PFSK-1 (cell line): ENCODE measurements around the gene STC2.

Experiments used
- FOXP2 ChIP-seq: optimal IDR thresholded peaks from 2 replicates; pipeline ENCODE3; 2011; ENCODE audit warnings: borderline replicate concordance, control low read depth, inconsistent platforms; ENCODE audit not compliant: insufficient read depth; ENCODE audit errors: extremely low read length, extremely low read depth
- POLR2AphosphoS5 ChIP-seq: IDR thresholded peaks from 2 replicates; pipeline ENCODE4 v1.6.1; 2012; ENCODE audit warnings: low read depth, mild to moderate bottlenecking, control low read depth, low read length, moderate library complexity
- SIN3A ChIP-seq: IDR thresholded peaks from 2 replicates; pipeline ENCODE4 v1.6.1; 2012; ENCODE audit warnings: mild to moderate bottlenecking, low read length, moderate library complexity, borderline replicate concordance; ENCODE audit not compliant: insufficient read depth
- TAF1 ChIP-seq: IDR thresholded peaks from 2 replicates; pipeline ENCODE4 v1.6.1; 2012; ENCODE audit warnings: low read length, control low read depth, borderline replicate concordance; ENCODE audit not compliant: insufficient read depth
- TF ChIP-seq, protein P1 (sequence below), 2 experiments: IDR thresholded peaks; 2 replicates each; pipeline versions ENCODE4 v1.6.1 to v1.8.0; 2011 to 2012; ENCODE audit warnings: low read depth in 2 of 2, low read length in 2 of 2, control low read depth in 1 of 2, inconsistent platforms in 1 of 2, mild to moderate bottlenecking in 1 of 2, moderate library complexity in 1 of 2; ENCODE audit not compliant: insufficient read depth in 1 of 2

Gene STC2

GRCh38 chr5:173279166-173279565 is 49.0 kb downstream of the STC2 start:
- TF ChIP-seq FOXP2, result no peak
- TF ChIP-seq SIN3A, result no peak
- no peak for TF ChIP-seq TAF1
- TF ChIP-seq, protein P1, sequence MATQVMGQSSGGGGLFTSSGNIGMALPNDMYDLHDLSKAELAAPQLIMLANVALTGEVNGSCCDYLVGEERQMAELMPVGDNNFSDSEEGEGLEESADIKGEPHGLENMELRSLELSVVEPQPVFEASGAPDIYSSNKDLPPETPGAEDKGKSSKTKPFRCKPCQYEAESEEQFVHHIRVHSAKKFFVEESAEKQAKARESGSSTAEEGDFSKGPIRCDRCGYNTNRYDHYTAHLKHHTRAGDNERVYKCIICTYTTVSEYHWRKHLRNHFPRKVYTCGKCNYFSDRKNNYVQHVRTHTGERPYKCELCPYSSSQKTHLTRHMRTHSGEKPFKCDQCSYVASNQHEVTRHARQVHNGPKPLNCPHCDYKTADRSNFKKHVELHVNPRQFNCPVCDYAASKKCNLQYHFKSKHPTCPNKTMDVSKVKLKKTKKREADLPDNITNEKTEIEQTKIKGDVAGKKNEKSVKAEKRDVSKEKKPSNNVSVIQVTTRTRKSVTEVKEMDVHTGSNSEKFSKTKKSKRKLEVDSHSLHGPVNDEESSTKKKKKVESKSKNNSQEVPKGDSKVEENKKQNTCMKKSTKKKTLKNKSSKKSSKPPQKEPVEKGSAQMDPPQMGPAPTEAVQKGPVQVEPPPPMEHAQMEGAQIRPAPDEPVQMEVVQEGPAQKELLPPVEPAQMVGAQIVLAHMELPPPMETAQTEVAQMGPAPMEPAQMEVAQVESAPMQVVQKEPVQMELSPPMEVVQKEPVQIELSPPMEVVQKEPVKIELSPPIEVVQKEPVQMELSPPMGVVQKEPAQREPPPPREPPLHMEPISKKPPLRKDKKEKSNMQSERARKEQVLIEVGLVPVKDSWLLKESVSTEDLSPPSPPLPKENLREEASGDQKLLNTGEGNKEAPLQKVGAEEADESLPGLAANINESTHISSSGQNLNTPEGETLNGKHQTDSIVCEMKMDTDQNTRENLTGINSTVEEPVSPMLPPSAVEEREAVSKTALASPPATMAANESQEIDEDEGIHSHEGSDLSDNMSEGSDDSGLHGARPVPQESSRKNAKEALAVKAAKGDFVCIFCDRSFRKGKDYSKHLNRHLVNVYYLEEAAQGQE (IDR thresholded peaks at IDR 0.05; ENCODE audit: insufficient read depth in 1 of 2, low read depth in 2 of 2, low read length in 2 of 2), result no peak
- no peak for TF ChIP-seq POLR2AphosphoS5

DNA sequence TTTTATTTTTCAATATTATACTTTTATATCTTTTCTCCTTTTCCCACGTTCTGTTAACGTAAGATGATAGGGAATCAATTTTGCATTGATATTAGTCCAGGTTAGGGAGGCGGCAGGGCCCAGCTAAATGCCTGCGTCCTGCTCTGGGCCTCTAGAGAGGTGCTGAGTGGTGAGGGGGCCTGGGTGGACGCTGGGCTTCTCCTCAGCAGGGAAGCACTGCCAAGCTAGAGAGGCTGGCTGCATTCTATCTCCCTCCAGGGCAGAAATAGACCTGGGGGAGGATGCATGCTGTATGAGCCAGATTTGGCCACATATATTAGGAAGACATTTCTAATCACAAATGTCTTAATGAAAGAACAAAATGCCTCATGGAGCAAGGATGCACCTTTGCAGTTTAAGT is 49.6 kb downstream of the STC2 start:
- TF ChIP-seq SIN3A (no peak), FOXP2 (no peak), POLR2AphosphoS5 (no peak), TAF1 (no peak)
- TF ChIP-seq, protein P1 (IDR thresholded peaks at IDR 0.05; ENCODE audit: insufficient read depth in 1 of 2, low read depth in 2 of 2, low read length in 2 of 2), result no peak

- TF ChIP-seq SIN3A (no peak), POLR2AphosphoS5 (no peak), FOXP2 (no peak)
- TF ChIP-seq, protein P1 (IDR thresholded peaks at IDR 0.05; ENCODE audit: insufficient read depth in 1 of 2, low read depth in 2 of 2, low read length in 2 of 2), result no peak
Measured at GRCh38 chr5:173278172-173278571, 50.0 kb downstream of the STC2 start.

DNA sequence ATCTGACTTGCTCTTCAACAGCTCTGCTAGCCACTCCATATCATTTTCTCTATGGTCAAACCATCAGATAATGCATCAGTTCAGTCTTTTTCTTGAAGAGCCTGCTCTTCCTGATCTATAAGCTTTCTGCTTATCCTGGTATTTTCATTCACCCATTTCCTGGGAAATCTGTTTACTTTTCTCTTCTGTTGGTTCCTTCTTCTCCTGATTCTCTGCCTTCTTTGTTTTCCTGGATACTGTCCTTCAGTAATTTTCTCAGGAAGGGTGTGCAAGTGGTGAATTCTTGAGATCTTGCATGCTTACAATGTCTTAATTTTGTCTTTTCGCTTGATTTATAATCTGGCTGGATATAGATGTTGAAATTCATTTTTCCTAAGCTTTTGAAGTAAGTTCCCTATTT is 53.4 kb downstream of the STC2 start:
- TF ChIP-seq SIN3A (no peak), FOXP2 (no peak), TAF1 (no peak), POLR2AphosphoS5 (no peak)
- TF ChIP-seq, protein P1 (IDR thresholded peaks at IDR 0.05; ENCODE audit: insufficient read depth in 1 of 2, low read depth in 2 of 2, low read length in 2 of 2), result no peak

DNA sequence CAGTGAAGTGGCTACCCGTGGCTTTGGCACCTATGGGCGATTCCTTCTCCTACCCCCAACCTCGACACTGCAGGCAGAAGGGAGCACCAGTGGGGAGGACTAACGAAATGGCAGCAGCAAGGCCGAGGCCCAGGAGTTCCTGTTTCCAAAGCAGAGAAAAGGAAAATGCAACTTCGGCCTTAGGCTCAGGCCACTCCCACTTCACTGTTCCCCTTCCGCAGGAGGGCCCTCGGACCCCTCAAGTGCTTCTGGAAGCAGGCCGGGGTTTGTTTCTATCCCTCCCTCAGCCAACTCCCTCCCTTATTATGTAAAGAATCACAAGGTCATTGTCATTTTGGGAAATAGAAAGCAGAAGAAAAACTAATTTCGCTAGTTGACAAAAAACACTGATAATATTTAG is 56.8 kb downstream of the STC2 start:
- TF ChIP-seq TAF1 (no peak), SIN3A (no peak), FOXP2 (no peak), POLR2AphosphoS5 (no peak)
- TF ChIP-seq, protein P1 (IDR thresholded peaks at IDR 0.05; ENCODE audit: insufficient read depth in 1 of 2, low read depth in 2 of 2, low read length in 2 of 2), result no peak
